ENCODE measurements around the gene NHSL2. TPM values are rescaled to one million over a fixed set of nuclear protein-coding genes. Genes with fewer than 3 reads are reported as not detected.

Gene NHSL2
- total RNA-seq, 1 donor from 2014 or later: not detected

DNA sequence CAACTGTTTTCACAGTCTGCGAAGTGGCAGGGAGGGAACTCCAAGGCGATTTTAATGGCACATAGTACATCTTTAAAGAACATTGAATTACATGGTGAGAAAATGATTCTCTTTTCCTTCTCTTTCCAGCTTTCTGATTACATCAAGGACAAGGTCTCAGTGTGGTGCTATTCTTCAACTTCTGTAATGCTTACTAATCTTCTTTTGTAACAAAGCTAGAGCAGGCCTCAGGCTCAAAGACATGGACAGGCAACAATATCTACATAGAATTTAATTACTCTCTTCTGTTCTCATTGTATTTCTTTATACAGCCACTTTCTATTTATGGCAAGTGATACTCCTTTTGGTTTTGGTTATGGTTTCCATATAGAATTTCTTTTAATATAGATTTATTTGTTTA, 172.6 kb downstream of the NHSL2 start:
- H3K36me3 ChIP-seq (ENCODE audit: control insufficient read depth, insufficient read depth, low read length): no peaks in the 10 kb centered on the region
- no peaks in the 10 kb centered on the region for H3K27me3 ChIP-seq (ENCODE audit: control insufficient read depth, insufficient read depth, low read length)
- no peak for FAIRE-seq
- no peak overlapping the region for H3K4me3 ChIP-seq (ENCODE audit: low read depth, low read length)
- no peak for DNase-seq (ENCODE audit: low read depth)
- TF ChIP-seq, protein P1, sequence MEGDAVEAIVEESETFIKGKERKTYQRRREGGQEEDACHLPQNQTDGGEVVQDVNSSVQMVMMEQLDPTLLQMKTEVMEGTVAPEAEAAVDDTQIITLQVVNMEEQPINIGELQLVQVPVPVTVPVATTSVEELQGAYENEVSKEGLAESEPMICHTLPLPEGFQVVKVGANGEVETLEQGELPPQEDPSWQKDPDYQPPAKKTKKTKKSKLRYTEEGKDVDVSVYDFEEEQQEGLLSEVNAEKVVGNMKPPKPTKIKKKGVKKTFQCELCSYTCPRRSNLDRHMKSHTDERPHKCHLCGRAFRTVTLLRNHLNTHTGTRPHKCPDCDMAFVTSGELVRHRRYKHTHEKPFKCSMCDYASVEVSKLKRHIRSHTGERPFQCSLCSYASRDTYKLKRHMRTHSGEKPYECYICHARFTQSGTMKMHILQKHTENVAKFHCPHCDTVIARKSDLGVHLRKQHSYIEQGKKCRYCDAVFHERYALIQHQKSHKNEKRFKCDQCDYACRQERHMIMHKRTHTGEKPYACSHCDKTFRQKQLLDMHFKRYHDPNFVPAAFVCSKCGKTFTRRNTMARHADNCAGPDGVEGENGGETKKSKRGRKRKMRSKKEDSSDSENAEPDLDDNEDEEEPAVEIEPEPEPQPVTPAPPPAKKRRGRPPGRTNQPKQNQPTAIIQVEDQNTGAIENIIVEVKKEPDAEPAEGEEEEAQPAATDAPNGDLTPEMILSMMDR (IDR thresholded peaks at IDR 0.05; ENCODE audit: insufficient read depth, low read length, severe bottlenecking): no peak

DNA sequence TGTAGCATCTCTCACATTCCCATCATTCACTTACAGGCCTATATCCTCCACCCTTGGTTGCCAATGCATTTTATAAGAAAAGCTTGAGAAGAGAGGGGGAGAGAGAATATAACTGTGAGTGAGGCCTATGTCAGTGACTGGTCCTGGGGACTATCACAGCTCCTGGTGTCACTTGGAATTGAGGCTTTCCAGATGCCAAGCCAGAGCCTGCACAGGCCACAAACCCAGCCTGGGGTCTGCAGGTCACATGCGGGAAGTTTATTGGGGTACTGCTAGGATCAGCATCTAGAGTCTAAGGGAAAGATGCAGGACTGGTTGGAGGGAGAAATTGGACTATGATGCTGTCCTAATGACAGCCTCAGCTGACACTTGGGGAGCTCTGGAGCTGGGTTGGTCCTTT, 173.5 kb downstream of the NHSL2 start:
- no peak for DNase-seq (ENCODE audit: low read depth)
- no peaks in the 10 kb centered on the region for H3K27me3 ChIP-seq (ENCODE audit: control insufficient read depth, insufficient read depth, low read length)
- TF ChIP-seq, protein P1 (IDR thresholded peaks at IDR 0.05; ENCODE audit: insufficient read depth, low read length, severe bottlenecking): no peak
- H3K36me3 ChIP-seq (ENCODE audit: control insufficient read depth, insufficient read depth, low read length): no peaks in the 10 kb centered on the region
- FAIRE-seq: no peak
- H3K4me3 ChIP-seq (ENCODE audit: low read depth, low read length): no peak overlapping the region

- Histone ChIP-seq H3K27me3 (ENCODE audit: control insufficient read depth, insufficient read depth, low read length) (no peaks in the 10 kb centered on the region), H3K36me3 (ENCODE audit: control insufficient read depth, insufficient read depth, low read length) (no peaks in the 10 kb centered on the region), H3K4me3 (ENCODE audit: low read depth, low read length) (no peak overlapping the region)
- DNase-seq (ENCODE audit: low read depth): no peak
- no peak for FAIRE-seq
- TF ChIP-seq, protein P1 (IDR thresholded peaks at IDR 0.05; ENCODE audit: insufficient read depth, low read length, severe bottlenecking): no peak
Measured at GRCh38 chrX:72086995-72087394, 176.3 kb downstream of the NHSL2 start.

- Histone ChIP-seq H3K36me3 (ENCODE audit: control insufficient read depth, insufficient read depth, low read length) (no peaks in the 10 kb centered on the region), H3K4me3 (ENCODE audit: low read depth, low read length) (no peak overlapping the region), H3K27me3 (ENCODE audit: control insufficient read depth, insufficient read depth, low read length) (no peaks in the 10 kb centered on the region)
- no peak for DNase-seq (ENCODE audit: low read depth)
- no peak for FAIRE-seq
- TF ChIP-seq, protein P1 (IDR thresholded peaks at IDR 0.05; ENCODE audit: insufficient read depth, low read length, severe bottlenecking): no peak
Measured at GRCh38 chrX:72088761-72089160, 178.1 kb downstream of the NHSL2 start.

GRCh38 chrX:72089254-72089653, 178.6 kb downstream of the NHSL2 start:
- Histone ChIP-seq H3K36me3 (ENCODE audit: control insufficient read depth, insufficient read depth, low read length) (no peaks in the 10 kb centered on the region), H3K4me3 (ENCODE audit: low read depth, low read length) (no peak overlapping the region), H3K27me3 (ENCODE audit: control insufficient read depth, insufficient read depth, low read length) (no peaks in the 10 kb centered on the region)
- FAIRE-seq: no peak
- TF ChIP-seq, protein P1 (IDR thresholded peaks at IDR 0.05; ENCODE audit: insufficient read depth, low read length, severe bottlenecking): no peak
- DNase-seq (ENCODE audit: low read depth): no peak

DNA sequence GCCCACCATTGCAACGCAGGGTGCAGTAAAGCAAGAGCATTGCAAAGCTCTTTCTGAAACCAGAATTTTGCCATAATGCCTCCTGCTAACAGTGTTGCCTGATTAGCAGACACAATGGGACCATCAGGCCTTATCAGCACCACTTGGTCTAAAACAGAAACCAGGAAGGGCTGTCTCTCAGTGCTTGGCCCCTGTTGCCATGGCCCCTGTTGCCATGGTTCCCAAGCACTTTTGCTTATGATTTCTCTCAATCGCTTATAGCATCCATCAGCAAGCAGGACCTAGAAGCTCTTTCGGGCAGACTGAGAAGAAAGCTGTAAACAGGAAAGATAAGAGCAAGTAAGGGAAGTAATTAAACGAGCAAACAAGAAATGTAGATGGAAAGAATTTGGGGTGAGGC, 184.2 kb downstream of the NHSL2 start:
- Histone ChIP-seq H3K27me3 (ENCODE audit: control insufficient read depth, insufficient read depth, low read length) (no peaks in the 10 kb centered on the region), H3K4me3 (ENCODE audit: low read depth, low read length) (no peak overlapping the region), H3K36me3 (ENCODE audit: control insufficient read depth, insufficient read depth, low read length) (no peaks in the 10 kb centered on the region)
- TF ChIP-seq, protein P1 (IDR thresholded peaks at IDR 0.05; ENCODE audit: insufficient read depth, low read length, severe bottlenecking): no peak
- DNase-seq (ENCODE audit: low read depth) (no peak), FAIRE-seq (no peak)
